Neutrophil (primary cell): Measurements from ENCODE around the gene KRTCAP2.

Experiments
- H3K27ac ChIP-seq: fragments of 200-600 bp; sonication (generic); 2 replicates; pipeline ENCODE4 v1.5.1; 2016; ENCODE audit warnings: mild to moderate bottlenecking, moderate library complexity
- H3K27me3 ChIP-seq: fragments of 200-600 bp; sonication (generic); 2 replicates; pipeline ENCODE4 v1.6.0; 2016; ENCODE audit warnings: mild to moderate bottlenecking
- H3K36me3 ChIP-seq: fragments of 200-600 bp; sonication (generic); 2 replicates; pipeline ENCODE4 v1.5.1; 2017
- H3K4me1 ChIP-seq, 2 experiments: fragments of 200-600 bp in 1 of 2; sonication (generic) in 1 of 2; 1 replicate in 1 of 2; 2 replicates in 1 of 2; pipeline versions ENCODE4 v1.5.1 to v1.6.1; 2013 to 2016; ENCODE audit warnings: low read depth in 1 of 2, low read length in 1 of 2, mild to moderate bottlenecking in 1 of 2, moderate library complexity in 1 of 2; ENCODE audit not compliant: control insufficient read depth in 1 of 2, insufficient read depth in 1 of 2
- H3K4me3 ChIP-seq, 2 experiments: fragments of 200-600 bp in 1 of 2; sonication (generic) in 1 of 2; 1 replicate in 1 of 2; 2 replicates in 1 of 2; pipeline ENCODE4 v1.5.1; 2013 to 2016; ENCODE audit warnings: low read depth in 1 of 2, low read length in 1 of 2, mild to moderate bottlenecking in 1 of 2, moderate library complexity in 1 of 2
- H3K9me3 ChIP-seq: fragments of 200-600 bp; sonication (generic); 2 replicates; pipeline ENCODE4 v1.5.1; 2016
- CTCF ChIP-seq: fragments of 200-600 bp; sonication (generic); IDR thresholded peaks from 2 replicates; pipeline ENCODE4 v1.5.1; 2016; ENCODE audit warnings: antibody characterized with exemption

KRTCAP2 gene

GRCh38 chr1:155185783-155186066, 12.6 kb upstream of the KRTCAP2 start:
- Histone ChIP-seq H3K27ac (no peak overlapping the region), H3K4me1 (no peaks in the 10 kb centered on the region), H3K36me3 (no peaks in the 10 kb centered on the region), H3K27me3 (no peaks in the 10 kb centered on the region), H3K9me3 (no peaks in the 10 kb centered on the region), H3K4me3 (no peak overlapping the region)
- no peak for TF ChIP-seq CTCF

GRCh38 chr1:155184835-155185782, 12.0 kb upstream of the KRTCAP2 start:
- Histone ChIP-seq H3K27me3 (no peaks in the 10 kb centered on the region), H3K9me3 (no peaks in the 10 kb centered on the region), H3K4me1 (no peaks in the 10 kb centered on the region), H3K36me3 (no peaks in the 10 kb centered on the region), H3K4me3 (no peak overlapping the region), H3K27ac (no peak overlapping the region)
- TF ChIP-seq CTCF: no peak

GRCh38 chr1:155184351-155184811, 11.3 kb upstream of the KRTCAP2 start:
- TF ChIP-seq CTCF: no peak
- Histone ChIP-seq H3K4me1 (no peaks in the 10 kb centered on the region), H3K36me3 (no peaks in the 10 kb centered on the region)

GRCh38 chr1:155183775-155184221, 10.7 kb upstream of the KRTCAP2 start:
- Histone ChIP-seq H3K9me3 (no peaks in the 10 kb centered on the region), H3K27ac (no peak overlapping the region), H3K27me3 (no peaks in the 10 kb centered on the region), H3K4me3 (no peak overlapping the region), H3K4me1 (no peaks in the 10 kb centered on the region), H3K36me3 (no peaks in the 10 kb centered on the region)
- no peak for TF ChIP-seq CTCF

More at GRCh38 chr1:155184351-155184811, 11.3 kb upstream of the KRTCAP2 start:
- no peak overlapping the region for H3K27ac ChIP-seq
- no peaks in the 10 kb centered on the region for H3K27me3 ChIP-seq
- H3K9me3 ChIP-seq: no peaks in the 10 kb centered on the region
- H3K4me3 ChIP-seq: no peak overlapping the region

GRCh38 chr1:155182052-155182550, 9.0 kb upstream of the KRTCAP2 start:
- no peaks in the 10 kb centered on the region for H3K9me3 ChIP-seq
- no peaks in the 10 kb centered on the region for H3K27me3 ChIP-seq
- no peak for TF ChIP-seq CTCF
- H3K27ac ChIP-seq: no peak overlapping the region
- no peak overlapping the region for H3K4me3 ChIP-seq
- no peaks in the 10 kb centered on the region for H3K4me1 ChIP-seq
- no peaks in the 10 kb centered on the region for H3K36me3 ChIP-seq
